Left lobe of liver (tissue), 2 donors: ENCODE data around the gene BSCL2. TPM values are rescaled to one million over a fixed set of nuclear protein-coding genes. Genes with fewer than 3 reads are reported as not detected.
"Not testable (repeated sequence)": the region's sequence is repeated elsewhere in the genome, so short reads cannot be mapped to it uniquely, and the experiment has no call there.

ENCODE experiments used
- ATAC-seq: fragments of 200-7000 bp; cut with Tn5 transposase; one replicate; pipeline ENCODE4 v1.9.1; 2020; ENCODE audit warnings: mild to moderate bottlenecking, moderate library complexity
- DNase-seq: peaks from one replicate; pipeline ENCODE4 v3.0.0-alpha.2; 2020; ENCODE audit warnings: low spot score
- total RNA-seq: library from RNA; stranded (reverse); gene quantifications from one replicate; pipeline ENCODE4 v1.2.1, GENCODE V29; 2021
- donor health status: DM: no; HTN: no; CAD: no; lungs with moderate emphysema.
- donor health status: DM: no; HTN: yes; CAD: no.

BSCL2 gene
- total RNA-seq, 1 donor from 2014 or later: 35.1 TPM

- ATAC-seq: no peak
- DNase-seq: no peak
These were observed 17.6 kb downstream of the BSCL2 start, which contains the start of gene LRRN4CL for GRCh38 chr11:62689421-62690183. Gene LRRN4CL, minus strand, starts transcription at chr11:62689530. Its CDS starts 1,022 bp downstream, at chr11:62688508.

DNA sequence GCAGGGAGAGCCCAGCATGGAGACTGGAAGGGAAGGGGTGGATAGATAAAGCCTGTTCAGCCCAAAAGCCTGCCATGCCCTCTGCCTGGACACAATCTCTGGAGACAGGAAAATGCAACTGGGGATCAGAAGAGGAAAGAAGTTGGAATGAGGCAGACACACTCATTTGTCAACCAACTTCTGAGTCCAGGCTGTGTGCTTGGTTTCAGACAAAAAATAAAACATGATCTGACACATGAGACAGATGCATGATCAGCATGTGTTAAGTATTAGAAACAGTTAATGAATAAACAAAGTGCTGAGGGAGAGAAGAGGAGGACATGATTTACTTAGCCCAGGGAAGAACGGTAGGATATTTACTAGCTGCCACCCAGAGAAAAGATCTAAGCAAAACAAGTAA is 18.7 kb downstream of the BSCL2 start:
- DNase-seq (no peak), ATAC-seq (peak; percentile 25)

DNA sequence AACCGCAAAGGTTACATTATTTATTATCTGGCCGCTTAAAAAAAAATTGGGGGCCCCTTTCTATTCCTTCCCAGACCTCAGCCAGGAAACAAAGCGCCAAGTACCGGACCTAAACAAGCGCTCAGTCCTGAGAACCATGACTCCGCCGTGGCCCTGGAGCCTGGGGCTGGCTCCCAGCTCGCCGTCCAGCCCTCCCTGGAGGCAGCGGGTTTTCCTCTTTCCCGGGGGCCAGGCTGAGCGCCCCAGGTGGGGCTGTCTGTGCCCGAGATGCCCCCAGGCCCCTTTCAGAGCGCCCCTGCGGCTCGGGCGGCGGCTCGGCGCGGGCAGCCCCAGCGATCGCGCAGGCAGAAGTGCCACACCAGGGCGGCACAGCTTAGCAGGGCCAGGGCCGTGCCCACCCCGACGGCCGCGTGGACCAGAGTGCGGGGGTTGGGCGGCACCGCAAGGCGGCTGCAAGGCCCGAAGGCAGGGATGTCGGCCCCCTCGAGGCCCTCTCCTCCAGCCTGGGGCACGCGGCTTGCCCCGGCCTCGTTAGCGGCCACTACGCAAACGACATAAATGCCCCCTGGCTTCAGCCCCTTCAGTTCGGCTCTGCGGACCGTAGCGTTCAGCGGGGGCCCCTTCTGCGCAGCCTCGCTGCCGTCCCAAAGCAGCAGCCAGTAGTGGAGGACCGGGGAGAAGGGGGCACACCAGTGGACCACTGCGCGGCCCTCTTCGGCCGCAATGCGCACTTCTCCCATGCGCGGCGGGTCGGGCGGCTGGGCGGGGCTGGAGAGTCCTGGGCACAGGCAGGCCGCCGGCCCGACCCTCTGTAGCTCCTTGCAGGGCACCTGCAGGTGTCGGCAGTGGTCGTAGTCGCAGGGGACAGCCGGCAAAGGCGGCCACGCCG is 19.5 kb downstream of the BSCL2 start:
- peak; percentile 52 for ATAC-seq
- DNase-seq: no peak

- DNase-seq (no peak), ATAC-seq (no peak)
These were observed 24.7 kb downstream of the BSCL2 start for GRCh38 chr11:62682518-62682917.

DNA sequence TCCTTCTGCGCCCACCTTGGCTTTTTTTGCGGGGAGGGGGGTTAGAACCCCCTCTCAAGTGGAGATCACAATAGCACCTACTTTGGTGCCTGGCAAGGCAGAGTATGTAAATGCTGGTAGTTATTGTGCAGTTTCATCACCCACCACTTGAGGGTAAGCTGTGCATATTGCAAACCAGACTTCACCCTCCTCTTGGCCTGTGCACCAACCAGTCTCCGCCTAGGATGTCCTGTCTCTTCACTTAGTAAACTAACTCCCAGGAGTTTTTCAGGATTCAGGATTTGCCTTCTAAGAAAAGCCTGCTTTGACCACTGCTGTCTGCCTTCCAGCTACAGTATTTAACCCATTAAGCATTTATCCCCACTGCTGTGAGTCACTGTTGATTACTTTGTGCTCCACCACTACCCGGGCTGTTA is 26.4 kb downstream of the BSCL2 start:
- ATAC-seq (peak; percentile 91), DNase-seq (no peak)

DNA sequence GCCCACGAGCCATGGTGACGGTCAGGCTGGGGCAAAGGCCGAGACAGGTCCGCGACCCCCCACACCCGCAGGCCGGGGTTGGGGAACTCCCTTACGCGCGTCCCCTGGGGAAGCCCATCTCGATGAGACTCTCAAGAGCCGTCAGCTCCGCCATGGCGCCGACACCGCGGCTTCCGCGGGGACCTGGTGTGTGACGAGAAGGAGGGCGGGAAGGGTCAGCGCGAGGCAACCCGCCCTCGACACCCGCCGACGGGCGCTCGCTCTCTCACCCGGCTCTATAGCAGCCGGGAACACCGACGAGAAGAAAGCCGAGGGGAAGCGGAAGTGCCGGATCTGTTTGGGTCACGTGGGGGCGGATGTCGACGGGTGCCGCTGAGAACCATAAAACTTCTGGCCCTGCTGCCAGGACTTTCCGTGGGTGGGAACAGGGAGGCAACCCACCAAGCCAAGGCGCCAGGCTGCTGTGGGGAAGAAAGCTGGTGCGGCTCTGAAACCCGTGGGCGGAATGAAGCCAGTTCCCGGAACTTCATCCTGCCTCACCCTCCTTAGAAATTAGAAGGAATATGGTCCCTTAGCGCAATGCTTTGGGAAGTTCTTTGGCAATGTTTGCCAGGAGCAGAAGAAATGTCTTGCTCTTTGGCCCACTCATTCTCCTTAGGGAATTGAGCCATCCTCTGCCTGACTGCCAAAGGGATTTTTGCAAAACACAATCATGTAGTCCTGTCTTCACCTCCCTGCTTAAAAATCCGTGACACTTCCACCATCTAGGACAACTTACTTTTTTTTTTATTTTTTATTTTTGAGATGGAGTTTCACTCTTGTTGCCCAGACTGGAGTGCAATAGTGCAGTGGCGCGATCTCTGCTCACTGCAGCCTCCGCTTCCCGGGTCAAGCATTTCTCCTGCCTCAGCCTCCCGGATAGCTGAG is 28.2 kb downstream of the BSCL2 start, which contains the start of gene UBXN1:
Gene UBXN1 (minus strand): TSS at position 304 of the 927 bp plus-strand sequence. CDS start 150 bp downstream, at position 154.
- DNase-seq (peak; percentile 91), ATAC-seq (peak; percentile 83)

DNA sequence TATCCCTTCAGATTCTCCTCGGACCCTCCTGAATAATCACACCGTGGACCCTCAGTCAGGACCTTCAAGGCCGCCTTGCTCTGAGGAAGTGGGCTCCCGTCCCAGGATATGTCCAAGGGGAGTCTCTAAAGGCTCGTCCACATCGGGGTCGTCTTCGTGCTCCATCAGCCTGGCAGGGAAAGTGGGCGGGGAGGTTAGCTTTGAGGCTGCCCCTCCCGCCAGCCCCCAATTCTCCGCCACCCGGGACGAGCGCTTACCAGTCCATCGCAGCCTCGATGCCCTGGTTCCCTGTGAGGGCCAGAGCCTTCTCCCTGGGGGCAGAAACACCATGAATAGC is 28.8 kb downstream of the BSCL2 start:
- ATAC-seq (peak; percentile 7), DNase-seq (no peak)

DNA sequence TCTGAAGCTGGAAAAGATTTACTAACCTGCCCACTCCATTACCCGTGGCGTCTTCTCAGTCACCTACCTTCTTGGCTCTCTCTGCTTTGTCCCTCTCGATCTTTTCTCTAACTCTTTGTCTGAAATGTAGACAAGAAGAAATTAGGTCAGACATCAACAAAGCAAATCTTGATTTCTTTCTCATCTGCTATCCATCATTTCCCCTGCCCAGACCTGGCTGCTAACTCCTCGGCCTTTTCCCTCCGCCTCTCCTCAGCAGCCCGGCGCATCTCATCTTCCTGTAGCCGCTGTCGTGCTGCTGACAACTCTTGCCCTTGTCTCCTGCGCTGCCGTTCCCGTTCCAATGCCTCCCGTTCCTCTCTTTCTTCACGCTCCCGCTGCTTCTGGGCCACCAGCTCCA is 29.5 kb downstream of the BSCL2 start:
- ATAC-seq (no peak), DNase-seq (no peak)

DNA sequence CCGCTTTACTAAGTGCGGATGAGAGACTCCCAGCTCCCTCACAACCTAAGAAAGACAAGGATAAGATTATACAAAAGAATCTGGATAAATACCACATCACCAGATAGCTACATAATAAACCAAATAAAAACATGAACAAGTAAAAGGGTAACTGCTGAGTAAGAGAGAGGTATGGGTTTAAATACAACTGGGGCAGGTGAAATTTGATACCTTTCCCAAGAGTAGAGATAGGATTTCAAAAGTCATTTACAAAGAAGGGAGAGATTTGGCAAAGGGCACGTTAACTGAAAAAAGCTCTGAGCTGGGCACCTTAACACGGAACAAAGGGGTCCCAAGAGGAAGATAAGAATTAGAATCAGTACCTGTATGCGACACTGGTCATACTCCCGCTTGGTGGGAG is 30.1 kb downstream of the BSCL2 start:
- no peak for ATAC-seq
- no peak for DNase-seq

DNA sequence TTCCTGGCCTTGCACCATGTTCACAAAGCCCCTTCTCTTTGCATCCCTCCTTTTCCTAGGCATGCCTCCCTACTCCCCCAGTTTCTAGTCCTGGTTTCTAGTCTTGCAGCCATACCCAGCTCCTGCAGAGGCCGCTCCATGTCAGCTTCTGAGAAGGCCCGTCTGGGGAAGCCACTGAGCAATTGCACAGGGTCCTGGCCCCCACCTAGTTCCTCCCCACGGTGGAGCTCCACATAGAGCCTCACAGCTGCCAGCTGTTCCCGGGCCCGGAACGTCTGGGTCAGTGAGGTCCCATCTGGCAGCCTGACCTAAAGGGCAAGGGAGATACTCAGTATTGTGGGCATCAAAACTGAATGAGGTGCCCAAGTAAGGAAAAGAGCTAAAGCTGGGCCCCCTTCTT is 30.5 kb downstream of the BSCL2 start:
- ATAC-seq (no peak), DNase-seq (no peak)

- not testable (repeated sequence) for ATAC-seq, DNase-seq
These were observed 31.8 kb downstream of the BSCL2 start for GRCh38 chr11:62675415-62675814.

DNA sequence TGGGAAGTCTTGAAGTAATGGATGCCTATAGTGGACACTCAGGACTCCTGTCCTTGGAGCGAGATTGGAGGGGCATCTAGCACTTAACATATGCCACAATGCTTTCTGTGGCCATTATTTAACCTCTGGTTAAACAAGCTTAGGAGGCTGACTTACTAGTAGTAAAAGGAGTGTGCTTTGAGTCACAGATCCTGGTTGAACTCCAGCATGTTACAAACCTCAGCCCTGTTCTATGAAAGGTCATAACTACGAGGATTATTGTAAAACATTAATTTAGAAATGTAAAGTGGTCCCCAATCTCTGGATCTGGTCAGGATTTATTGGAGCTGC is 34.1 kb downstream of the BSCL2 start:
- no peak for DNase-seq
- no peak for ATAC-seq

- peak; percentile 81 for ATAC-seq
- peak; percentile 78 for DNase-seq
These were observed 35.4 kb downstream of the BSCL2 start, which contains the start of the genes LBHD1 and UQCC3 for GRCh38 chr11:62671608-62672389. Gene LBHD1, minus strand, starts transcription at chr11:62672267. Its CDS starts 2,236 bp downstream, at chr11:62670031. Gene UQCC3, plus strand, starts transcription at chr11:62671673. Its CDS starts 73 bp downstream, at chr11:62671746.

DNA sequence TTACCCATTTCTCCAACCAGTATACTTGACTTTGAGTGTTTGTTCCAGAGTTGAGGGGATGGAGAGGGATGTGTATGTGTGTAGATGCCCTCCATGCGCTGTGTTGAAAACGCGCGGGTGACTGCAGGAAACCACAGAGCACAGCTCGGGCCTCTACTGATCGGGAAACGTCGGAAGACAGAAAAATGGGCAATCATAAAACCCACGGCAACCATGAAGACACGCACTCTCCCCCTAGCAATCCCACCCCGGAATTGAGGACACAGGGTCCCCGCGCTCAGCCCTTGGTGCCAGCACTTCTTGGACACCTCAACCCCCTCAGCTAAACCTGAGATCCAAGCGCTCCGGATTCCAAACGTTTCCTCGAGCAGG is 36.0 kb downstream of the BSCL2 start:
- no peak for DNase-seq
- peak; percentile 24 for ATAC-seq

- peak; percentile 52 for ATAC-seq
These were observed 37.6 kb downstream of the BSCL2 start for GRCh38 chr11:62669420-62670161.

DNA sequence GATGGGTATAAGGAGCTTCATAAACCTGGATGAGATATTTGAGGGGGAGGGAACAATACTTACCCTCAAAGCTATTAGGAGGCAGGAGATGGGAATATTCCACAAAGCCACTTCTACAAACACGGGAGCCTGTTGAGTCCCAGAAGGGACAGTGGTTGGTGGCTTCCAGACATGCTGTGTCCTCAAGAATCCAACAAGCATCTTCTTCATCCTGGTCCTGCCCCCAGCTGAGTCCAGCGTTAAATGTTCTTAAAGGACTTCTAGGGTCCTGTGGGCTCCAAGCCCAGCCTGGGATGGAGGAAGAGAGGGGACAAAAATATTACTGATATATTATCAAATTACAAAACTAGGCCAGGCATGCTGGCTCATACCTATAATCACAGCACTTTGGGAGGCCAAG is 39.8 kb downstream of the BSCL2 start:
- no peak for ATAC-seq
- DNase-seq: no peak

More at GRCh38 chr11:62669420-62670161, 37.6 kb downstream of the BSCL2 start:
- peak; percentile 77 for DNase-seq

GRCh38 chr11:62666259-62666926 is 40.8 kb downstream of the BSCL2 start:
- no peak for DNase-seq
- ATAC-seq: no peak

GRCh38 chr11:62665599-62666258 is 41.5 kb downstream of the BSCL2 start:
- ATAC-seq: peak; percentile 39
- peak; percentile 59 for DNase-seq
